GM18517 (cell line): ENCODE results near the gene LAIR1.
"Not testable (repeated sequence)": the region's sequence is repeated elsewhere in the genome, so short reads cannot be mapped to it uniquely, and the experiment has no call there.

Source experiments
- ATAC-seq: cut with Tn5 transposase; IDR thresholded peaks from one replicate; pipeline ENCODE4 v1.9.1; 2021; ENCODE audit warnings: mild to moderate bottlenecking, moderate library complexity; ENCODE audit not compliant: unreplicated experiment

Gene LAIR1

DNA sequence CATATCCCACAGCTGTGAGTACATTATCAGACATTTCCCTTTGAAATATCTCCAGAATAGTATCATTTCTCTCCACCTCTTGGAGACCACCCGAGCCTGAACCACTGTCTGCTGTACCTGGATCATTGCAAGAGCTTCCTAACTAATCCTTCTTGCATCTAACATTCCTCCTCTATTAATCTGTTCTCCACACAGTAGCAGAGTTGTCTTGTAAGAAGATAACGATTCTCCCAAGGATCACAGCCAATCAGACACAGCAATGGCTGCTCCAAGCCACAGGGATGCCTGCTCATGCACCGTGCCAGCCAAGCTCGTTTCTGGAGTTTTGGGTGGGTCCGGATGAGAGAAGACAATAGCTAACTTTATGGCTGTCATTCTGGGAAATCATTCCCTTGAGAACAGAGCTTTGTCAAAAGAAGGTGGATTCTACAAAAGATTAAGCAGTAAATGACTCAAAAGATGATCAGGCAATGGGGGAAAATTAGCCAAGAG lies 14.5 kb upstream of the LAIR1 start:
- no peak for ATAC-seq

DNA sequence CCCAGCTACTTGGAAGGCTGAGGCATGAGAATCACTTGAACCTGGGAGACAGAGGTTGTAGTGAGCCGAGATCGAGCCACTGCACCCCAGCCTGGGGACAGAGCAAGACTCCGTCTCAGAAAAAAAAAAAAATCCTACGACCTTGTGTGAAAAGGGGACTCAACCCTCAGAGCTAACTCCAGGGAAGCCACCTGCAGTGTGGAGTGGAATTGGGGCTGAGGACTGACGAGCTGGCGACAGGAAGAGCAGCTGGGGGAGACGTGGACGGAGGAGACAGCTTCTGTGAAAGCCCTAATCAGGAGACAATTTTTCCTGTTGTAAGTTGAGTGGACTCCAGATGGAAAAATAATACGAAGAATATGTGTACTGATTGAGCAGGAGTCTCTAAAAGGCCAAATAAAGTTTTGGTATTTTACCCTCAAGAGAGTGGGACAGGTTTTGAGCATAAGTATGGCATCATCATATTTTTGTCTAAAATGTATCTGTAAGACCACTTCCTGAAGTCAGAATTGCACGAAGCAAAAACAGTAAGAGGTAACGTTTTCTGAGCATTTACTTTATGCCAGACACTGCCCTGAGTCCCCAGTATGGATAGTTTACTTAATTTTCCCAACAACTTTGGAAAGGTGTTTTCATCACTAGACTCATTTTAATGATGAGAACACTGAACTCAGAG lies 12.0 kb upstream of the LAIR1 start:
- no peak for ATAC-seq

DNA sequence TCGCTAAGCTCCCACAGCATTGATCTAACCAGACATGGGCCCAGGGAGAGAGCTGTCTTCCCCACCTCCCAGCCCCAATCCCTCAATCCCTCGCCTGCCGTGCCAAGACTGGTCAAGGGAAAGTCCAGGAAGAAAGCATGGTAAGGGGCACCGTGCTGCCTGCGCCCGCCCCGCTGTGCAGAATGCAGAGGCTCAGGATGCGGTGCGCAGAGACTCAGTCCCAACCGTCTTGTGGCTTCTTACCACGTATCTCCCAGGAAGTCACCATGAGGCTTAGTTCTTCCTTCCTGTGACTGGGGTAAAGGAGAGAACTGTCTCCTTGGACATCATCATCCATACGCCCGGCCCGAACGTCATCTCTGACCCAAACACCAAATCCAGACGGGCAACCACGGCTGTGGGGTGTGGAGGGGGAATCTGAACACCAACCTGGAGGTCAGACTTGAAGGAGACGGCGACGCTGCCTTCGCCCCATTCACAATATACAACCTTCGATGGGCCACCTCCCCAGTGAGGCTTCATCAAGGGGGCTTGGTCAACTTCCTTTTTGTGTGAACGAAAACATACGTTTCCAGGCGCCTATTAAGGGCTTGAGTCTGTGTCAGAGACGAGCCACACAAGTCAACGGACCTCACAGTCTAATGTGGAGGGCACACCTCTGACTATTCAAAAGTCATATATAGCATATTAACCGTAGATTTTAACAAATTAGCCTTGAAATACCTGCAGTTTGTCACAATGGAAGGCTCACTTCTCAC lies 10.6 kb upstream of the LAIR1 start:
- ATAC-seq: not testable (repeated sequence)

DNA sequence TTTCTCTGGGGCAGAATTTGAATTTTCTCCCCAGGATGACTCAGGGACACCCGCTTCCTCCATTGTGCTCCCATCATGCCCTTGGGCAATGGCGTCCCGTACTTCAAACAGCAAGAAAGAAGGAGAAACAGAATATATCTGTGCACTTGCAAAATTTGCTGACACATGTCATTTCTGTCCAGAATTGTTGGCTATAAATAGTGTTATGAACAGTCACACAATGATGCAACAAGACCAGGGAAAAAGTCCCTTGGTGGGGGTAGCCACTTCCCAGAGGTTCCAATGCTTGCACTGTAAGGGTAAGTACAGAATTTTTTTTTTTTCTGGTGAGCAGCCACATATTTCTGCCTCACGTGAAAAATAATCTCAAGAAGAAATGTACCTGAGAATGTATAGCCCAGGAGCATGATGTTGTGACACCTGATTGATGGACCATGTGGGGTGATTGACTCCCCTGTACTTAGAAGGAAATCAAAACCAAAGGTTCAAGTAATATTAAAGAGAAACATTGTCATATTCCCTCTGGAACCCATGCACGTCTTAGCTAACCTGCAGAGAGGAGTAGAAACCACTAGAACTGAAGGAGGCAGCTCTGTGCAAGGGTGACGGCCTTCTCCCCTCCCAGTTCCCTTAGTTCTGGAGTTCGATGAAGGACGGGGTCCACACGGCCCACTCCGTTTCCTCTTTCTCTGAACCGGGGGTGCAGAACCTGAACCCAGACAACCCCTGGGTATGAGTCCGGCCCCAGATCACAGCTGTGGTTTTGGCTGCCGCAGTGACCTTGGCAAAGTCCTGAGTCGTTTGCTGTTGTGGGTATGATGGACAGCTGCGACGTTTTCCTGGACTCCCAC lies 9.3 kb upstream of the LAIR1 start:
- ATAC-seq: no peak

DNA sequence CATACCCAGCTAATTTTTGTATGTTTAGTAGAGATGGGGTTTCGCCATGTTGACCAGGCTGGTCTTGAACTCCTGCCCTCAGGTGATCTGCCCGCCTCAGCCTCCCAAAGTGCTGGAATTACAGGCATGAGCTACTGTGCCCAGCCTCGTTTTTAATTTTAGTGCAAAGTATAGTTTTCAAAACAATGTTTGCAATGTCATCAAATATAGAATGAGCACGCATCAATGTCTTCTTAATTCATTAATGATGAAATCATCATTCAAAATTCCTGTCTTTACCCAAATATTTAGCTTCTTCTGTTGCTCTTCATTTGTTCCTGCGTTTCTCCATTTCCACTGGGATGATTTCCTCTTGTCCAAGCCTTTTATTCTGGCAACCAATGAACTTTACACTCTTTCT lies 6.7 kb upstream of the LAIR1 start:
- not testable (repeated sequence) for ATAC-seq

DNA sequence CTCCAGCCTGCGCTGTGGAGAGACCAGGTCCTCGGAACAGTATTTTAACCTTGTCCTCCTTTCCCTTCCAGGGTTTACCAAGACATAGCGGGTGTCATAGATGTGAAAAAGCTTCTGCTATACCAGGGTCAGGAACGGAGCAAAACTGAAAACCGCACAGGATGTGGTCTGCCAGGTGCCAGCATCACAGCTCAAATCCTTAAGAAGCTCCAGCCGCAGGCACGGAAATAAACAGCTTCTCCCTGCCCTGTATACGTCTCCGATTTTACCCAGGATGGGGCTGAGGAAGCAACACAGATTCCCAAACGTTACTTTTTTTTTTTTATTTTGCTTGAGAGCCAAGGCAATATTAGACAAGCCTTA lies 5.7 kb upstream of the LAIR1 start:
- not testable (repeated sequence) for ATAC-seq

DNA sequence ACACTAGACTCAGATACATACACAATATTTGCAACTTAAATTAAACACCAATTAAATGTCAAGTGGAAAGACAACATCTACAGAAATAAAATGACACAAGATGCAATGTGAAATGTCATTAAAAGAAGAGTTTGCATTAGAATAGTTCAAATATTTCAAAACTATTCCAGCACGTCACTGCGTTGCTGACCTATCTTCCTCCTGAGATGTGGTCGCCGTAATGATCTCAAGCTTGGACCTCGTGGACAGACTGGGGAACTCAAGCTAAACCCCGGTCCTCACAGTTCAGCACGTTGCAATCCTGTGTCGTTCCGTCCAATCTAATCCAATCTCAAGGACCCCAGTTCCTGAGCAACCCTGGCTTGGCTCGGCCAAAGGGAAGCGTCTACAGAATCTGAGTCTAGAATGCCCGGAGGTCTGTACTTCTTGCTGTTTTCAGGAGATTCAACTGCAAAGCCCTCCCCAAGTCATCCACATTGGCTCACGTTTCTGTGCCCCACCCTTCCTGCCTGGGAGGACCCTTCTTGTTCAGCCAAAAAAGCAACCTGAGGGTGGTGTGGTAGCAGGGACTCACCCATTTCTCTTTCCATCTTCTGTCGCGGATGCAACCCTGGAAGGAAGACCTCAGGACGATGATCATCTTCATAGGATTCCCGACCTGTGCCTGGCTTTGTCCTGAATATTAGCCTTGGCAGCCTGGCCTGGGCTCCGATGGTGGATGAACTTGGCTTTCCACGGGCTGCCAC lies 5.1 kb upstream of the LAIR1 start:
- ATAC-seq: not testable (repeated sequence)

DNA sequence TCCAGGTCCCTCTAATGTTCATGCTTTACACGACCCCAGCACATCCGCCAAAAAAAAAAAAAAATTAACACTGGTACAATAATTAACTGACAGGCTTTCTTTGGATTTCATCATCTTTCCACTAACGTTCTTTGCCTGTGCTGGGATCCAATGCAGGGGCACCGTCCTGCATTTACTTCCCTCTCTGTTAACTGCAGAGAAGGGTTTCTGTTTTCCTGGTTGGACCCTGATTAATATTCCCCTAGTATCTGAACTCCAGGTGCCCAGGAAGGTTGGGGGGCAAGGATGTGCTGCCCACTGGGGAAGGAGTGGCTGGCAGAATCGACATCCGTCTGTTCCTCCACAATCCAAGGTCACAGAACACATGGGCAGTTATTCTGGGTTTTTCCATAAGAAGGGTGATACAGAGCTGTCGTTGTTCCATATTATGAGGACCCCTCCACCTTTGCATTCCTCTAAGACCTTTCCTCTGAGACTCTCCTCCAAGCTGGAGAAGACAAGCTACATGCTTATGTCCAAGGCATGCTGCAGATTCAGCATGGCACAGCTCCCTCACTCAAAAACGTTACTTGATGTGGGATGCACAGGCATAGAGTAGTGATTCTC lies 4.5 kb upstream of the LAIR1 start:
- no peak for ATAC-seq

DNA sequence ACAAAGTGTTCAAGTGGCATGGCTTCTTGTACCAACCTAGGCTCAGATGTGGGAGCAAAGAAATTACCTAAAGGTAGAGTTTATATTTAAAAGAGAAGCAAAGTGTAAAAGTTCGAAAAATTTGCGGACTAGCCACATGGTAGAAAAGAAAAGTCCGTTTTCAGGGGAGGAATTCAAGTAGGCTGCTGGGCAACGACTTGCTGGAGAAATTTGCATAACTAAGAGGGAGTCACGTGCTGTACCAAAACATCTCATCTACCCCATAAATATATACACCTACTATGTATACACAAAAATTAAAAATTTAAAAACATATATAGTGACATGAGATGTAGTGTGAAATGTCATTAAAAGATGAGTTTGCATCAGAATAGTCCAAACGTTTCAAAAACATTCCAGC lies 2.1 kb upstream of the LAIR1 start:
- no peak for ATAC-seq

DNA sequence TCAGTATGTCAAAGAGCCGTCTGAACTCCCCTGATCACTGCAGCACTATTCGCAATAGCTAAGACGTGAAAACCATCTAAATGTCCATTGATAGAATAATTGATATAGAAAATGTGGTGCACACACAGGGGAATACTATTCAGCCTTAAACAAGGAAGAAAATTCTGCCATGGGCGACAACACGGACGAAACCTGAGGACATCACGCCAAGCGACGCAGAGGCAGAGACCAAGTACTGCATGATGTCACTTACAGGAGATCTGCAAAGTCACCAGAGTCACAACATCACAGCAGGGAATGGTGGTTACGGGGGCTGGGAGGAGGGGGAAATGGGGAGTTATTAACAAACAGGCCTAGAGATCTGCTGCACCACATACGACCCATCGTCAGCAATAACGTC lies 1.1 kb upstream of the LAIR1 start:
- ATAC-seq: not testable (repeated sequence)

DNA sequence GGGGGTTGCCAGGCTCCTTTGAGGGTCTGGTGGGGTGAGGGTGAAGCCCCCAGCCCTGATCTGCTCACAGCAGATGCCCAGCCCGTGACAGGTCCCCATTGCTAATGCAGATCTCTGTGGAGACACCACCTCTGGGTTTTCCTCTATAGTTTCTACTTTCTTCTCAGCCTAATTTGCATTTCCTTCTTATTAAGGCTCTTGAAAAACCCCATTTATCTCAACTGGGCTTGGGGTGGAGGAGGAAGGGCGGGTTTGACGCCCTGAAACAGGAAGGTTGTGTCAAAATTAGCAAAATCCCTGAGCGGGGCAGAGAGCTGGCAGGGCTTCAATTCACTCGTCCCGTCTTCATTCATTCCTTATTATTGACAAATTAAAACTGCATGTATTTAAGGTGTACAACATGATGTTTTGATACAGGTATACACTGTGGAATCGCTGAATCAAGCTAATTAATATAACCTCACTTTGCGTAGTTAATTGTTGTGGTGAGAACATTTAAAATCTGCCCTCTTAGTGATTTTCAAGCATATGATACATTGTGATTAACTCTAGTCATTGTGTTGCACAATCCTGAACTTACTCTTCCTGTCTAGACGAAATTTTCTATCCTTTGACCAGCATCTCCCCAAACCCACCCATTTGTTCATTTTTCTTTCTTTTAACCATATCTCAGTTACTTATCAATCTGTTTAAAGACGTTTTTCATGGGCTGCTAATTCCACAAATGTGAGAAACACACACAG lies 2.9 kb downstream of the LAIR1 start:
- not testable (repeated sequence) for ATAC-seq

DNA sequence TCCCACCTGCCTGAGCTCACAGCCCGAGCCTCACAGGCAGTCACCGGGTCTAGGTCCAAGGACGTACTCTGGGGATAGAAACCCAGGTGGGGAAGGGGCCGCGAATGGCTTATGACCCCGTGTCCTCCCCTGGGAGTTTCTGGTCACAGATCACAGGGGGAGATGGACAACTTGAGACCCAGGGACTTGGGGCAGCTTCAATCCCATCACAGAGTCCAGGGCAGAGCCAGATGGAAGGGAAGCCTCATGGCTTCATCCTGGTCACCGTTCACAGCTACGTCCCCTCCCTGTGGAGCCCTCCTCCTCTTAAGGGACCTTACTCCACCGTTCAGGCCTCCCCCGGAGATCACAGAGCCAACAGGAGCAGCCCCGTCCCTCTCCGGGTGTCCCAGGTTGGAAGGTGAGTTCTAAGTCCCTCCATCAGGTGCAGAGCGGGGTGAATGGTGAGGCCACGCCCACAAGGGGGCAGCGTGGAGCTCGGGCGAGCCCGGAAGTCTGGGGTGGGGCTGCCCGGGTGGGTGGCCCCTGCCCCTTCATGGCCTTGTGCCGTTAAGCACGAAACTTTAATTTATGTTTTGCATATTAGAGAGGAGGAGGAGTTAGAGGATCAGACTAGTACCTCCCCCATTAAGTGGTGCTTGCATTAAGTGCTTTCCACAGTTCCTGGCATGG lies 5.4 kb downstream of the LAIR1 start:
- not testable (repeated sequence) for ATAC-seq

DNA sequence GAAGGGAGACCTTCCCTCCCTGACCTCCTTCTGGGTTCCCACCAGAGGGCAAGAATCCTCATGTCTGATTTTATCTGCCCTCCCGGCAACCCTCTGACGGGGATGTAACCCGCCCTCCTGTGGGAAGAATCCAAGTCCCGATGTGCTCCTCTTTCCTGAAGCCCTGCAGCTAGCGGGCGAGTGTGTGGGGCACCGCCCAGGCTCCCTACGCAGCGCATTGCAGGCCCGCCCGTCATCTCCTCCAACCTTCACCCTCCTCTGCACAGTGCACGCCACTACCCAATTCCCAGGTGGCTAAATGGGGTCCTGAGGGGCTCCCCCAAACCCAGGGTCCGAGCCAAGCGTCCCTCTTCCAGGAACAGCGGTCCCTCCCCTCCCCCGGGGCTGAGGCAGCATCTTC lies 7.3 kb downstream of the LAIR1 start:
- ATAC-seq: no peak

DNA sequence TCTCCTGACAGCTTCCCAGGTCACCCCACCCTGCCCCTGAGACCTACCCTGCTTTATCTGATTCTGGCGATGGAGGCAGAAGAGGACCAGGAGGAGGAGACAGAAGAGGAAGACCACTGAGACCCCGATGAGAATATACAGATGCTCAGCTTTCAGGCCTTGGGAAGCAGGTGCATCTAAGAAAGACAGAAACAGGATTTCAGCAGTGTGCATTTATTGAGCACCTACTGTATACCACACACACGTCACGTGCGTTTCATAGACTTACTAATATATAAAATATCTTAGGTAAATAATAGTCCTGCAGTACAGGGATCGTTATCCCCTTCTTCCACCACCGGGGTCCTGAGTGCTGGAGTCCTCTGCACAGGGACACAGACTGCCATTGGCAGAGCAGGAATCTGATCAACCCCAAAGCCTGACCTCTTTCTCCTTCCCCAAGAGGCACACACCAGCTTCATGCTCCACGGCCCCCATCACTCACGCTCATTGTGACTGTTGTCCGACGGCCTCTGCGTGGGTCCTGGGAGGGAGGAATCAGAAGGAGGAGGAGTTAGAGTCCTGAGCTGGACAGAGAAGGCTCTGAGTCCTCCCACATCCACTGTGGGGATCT lies 8.2 kb downstream of the LAIR1 start:
- no peak for ATAC-seq

DNA sequence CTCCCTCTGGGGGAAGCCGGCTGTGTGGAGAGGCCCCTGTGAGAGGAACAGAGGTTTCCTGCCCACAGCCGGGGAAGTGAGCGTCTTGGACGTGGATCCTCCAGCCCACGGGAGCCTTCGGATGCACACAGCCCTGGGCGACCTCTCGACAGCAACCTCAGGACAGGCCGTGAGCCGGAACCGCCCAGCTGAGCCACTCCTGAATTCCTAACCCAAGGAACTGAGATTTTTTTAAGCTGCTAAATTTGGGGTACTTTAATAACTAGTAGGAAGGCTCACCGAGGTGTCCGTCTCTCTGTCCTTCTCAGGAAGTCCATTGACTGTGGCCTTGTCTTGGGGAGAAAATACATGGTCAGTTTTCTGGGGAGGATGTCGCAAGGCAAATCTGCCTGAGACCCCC lies 9.1 kb downstream of the LAIR1 start:
- ATAC-seq: no peak

DNA sequence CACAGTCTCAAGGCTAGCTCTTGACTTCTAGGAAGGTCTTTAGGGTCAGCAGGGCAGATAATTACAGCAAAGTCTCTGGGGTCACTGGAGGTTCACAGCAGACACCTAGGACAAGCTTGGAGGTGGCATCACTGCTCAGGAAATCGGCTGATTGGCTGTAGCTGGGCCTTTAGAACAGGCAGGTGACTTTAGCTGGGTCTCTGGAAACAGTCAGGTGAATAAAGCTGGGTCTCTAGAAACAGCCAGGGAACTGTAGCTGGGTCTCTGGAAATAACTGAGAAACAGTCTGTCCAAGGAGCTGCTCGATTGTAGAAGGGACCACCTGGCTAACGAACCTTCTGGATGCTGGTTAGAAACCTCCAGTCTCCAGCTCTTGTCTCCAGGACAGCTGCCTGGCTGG lies 10.0 kb downstream of the LAIR1 start:
- no peak for ATAC-seq

DNA sequence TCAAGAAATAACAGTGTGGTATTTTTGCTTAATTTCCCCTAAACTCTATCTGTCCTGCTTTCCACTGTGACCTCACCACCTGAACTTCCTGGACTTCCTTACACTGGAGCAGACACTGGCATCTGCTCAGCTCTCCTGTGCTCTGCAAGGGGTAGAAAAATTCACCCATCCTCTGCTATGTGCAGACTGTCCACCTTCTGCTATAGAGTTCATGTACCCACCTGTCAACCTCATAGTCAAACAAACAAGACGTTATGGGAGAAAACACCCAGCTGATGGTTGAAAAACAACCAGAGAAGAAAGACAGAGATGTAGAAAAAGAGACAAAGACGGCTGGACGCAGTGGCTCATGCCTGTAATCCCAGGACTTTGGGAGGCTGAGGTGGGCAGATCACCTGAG lies 12.2 kb downstream of the LAIR1 start:
- no peak for ATAC-seq

DNA sequence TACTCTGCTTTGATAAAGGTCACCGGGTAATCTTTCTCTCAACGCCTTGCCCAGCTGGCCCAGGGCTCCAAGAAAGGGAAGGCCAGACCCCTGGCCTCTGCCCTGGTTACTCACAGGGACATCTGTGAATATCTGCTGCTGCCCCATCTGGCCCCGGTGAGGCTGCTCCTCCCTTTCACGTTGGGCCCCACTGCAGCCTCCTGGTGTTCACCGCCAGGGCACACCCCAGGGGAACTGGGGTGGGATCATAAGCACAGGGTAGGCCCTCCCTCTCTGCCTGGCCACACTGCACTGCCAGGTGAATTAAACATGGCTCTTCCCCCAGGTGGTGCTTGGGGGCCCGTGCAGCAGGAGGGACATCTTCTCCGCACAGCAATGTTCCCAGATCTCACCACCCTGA lies 12.7 kb downstream of the LAIR1 start:
- no peak for ATAC-seq

DNA sequence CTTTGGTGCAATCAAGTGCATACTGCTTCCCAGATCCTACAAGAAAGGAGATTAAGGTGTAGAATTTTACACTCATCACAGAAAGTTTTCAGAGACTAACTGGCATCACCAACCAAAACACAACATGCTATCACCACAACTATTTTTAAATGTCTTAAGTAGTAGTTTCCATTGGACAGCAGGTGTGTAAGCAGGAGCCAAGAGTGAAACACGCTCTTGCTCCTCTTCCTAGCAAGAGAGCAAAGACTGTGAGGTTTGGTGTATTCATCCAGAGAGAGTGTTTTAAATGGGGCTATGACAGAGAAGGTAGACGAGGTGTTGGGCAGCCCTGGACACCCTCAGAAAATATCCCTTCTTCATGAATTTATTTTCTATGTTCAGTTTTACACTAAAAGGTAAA lies 13.3 kb downstream of the LAIR1 start:
- ATAC-seq: no peak
